ENCODE data around the gene STRA8.

The STRA8 gene

GRCh38 chr7:135233570-135233969 lies at the start of gene STRA8:
Gene STRA8, plus strand, starts transcription at chr7:135233838. Its CDS starts 6,687 bp downstream, at chr7:135240525.
- DNase-seq, result no peak

GRCh38 chr7:135184254-135184841 lies 49.3 kb upstream of the STRA8 start:
- DNase-seq, result no peak

- DNase-seq, result no peak
Observed at GRCh38 chr7:135185471-135186260, 48.0 kb upstream of the STRA8 start.

GRCh38 chr7:135186261-135186540 lies 47.4 kb upstream of the STRA8 start:
- no peak for DNase-seq

GRCh38 chr7:135186841-135187253 lies 46.8 kb upstream of the STRA8 start:
- DNase-seq, result no peak

- DNase-seq, result no peak
Observed at GRCh38 chr7:135188298-135188984, 45.2 kb upstream of the STRA8 start.

- DNase-seq, result no peak
Observed at GRCh38 chr7:135189221-135189662, 44.4 kb upstream of the STRA8 start.

GRCh38 chr7:135189961-135190360 lies 43.7 kb upstream of the STRA8 start:
- DNase-seq, result no peak

GRCh38 chr7:135190703-135191102 lies 42.9 kb upstream of the STRA8 start:
- DNase-seq, result no peak

GRCh38 chr7:135192914-135193536 lies 40.6 kb upstream of the STRA8 start:
- DNase-seq, result no peak

GRCh38 chr7:135193615-135194081 lies 40.0 kb upstream of the STRA8 start:
- no peak for DNase-seq

GRCh38 chr7:135194494-135195095 lies 39.0 kb upstream of the STRA8 start:
- DNase-seq, result no peak

GRCh38 chr7:135195156-135195555 lies 38.5 kb upstream of the STRA8 start:
- DNase-seq, result no peak

- DNase-seq, result no peak
Observed at GRCh38 chr7:135195968-135196629, 37.5 kb upstream of the STRA8 start.

GRCh38 chr7:135197343-135197742 lies 36.3 kb upstream of the STRA8 start:
- DNase-seq, result no peak

- no peak for DNase-seq
Observed at GRCh38 chr7:135197906-135198655, 35.6 kb upstream of the STRA8 start.

- no peak for DNase-seq
Observed at GRCh38 chr7:135199439-135199838, 34.2 kb upstream of the STRA8 start.

GRCh38 chr7:135200821-135201331 lies 32.8 kb upstream of the STRA8 start:
- DNase-seq, result peak; percentile 20

- no peak for DNase-seq
Observed at GRCh38 chr7:135201350-135201749, 32.3 kb upstream of the STRA8 start.

GRCh38 chr7:135204341-135204749 lies 29.3 kb upstream of the STRA8 start:
- no peak for DNase-seq

- no peak for DNase-seq
Observed at GRCh38 chr7:135204876-135205275, 28.8 kb upstream of the STRA8 start.

- no peak for DNase-seq
Observed at GRCh38 chr7:135205850-135206249, 27.8 kb upstream of the STRA8 start.
